Endodermal cell (in vitro differentiated cells): ENCODE measurements around the gene CASR. TPM values are rescaled to one million over a fixed set of nuclear protein-coding genes. Genes with fewer than 3 reads are reported as not detected.
"Not testable (repeated sequence)": the region's sequence is repeated elsewhere in the genome, so short reads cannot be mapped to it uniquely, and the experiment has no call there.

Experiments
- DNase-seq: peaks from one replicate; pipeline ENCODE4 v3.0.0-alpha.2; 2017
- H3K27ac ChIP-seq: 2 replicates; pipeline ENCODE4 v1.5.1; 2013; ENCODE audit warnings: mild to moderate bottlenecking, low read depth, low read length, moderate library complexity
- H3K27me3 ChIP-seq: 2 replicates; pipeline ENCODE4 v1.6.1; 2013; ENCODE audit warnings: mild to moderate bottlenecking, low read length, moderate library complexity; ENCODE audit not compliant: insufficient read depth, control insufficient read depth, poor library complexity, severe bottlenecking
- H3K36me3 ChIP-seq: 2 replicates; pipeline ENCODE4 v1.7.0; 2013; ENCODE audit warnings: mild to moderate bottlenecking, low read length, moderate library complexity; ENCODE audit not compliant: control insufficient read depth, insufficient read depth
- H3K4me1 ChIP-seq: one replicate; pipeline ENCODE4 v1.7.0; 2013; ENCODE audit warnings: low read length; ENCODE audit not compliant: control insufficient read depth, insufficient read depth
- H3K4me3 ChIP-seq: 2 replicates; pipeline ENCODE4 v1.5.1; 2013; ENCODE audit warnings: mild to moderate bottlenecking, low read length, moderate library complexity
- H3K9ac ChIP-seq: 2 replicates; pipeline ENCODE4 v1.6.1; 2013; ENCODE audit warnings: mild to moderate bottlenecking, low read length, moderate library complexity; ENCODE audit not compliant: poor library complexity, severe bottlenecking; ENCODE audit errors: extremely low read depth
- H3K9me3 ChIP-seq: 2 replicates; pipeline ENCODE4 v1.6.1; 2013; ENCODE audit warnings: mild to moderate bottlenecking, low read length, moderate library complexity; ENCODE audit not compliant: control insufficient read depth
- H3K27ac Mint-ChIP-seq: 2 replicates; pipeline ENCODE4 v1.8.0; 2020; ENCODE audit warnings: mixed read lengths
- H3K27me3 Mint-ChIP-seq: 2 replicates; pipeline ENCODE4 v1.8.0; 2021; ENCODE audit warnings: mild to moderate bottlenecking, mixed read lengths; ENCODE audit not compliant: insufficient read depth
- H3K36me3 Mint-ChIP-seq: 2 replicates; pipeline ENCODE4 v1.8.0; 2020; ENCODE audit warnings: low read depth, mixed read lengths
- H3K4me1 Mint-ChIP-seq: 2 replicates; pipeline ENCODE4 v1.8.0; 2020; ENCODE audit warnings: mixed read lengths
- H3K4me3 Mint-ChIP-seq: 2 replicates; pipeline ENCODE4 v1.8.0; 2020; ENCODE audit warnings: mild to moderate bottlenecking, moderate library complexity, mixed read lengths
- H3K9me3 Mint-ChIP-seq: 2 replicates; pipeline ENCODE4 v1.8.0; 2020; ENCODE audit warnings: mild to moderate bottlenecking, mixed read lengths
- CTCF ChIP-seq: fragments of 200-600 bp; sonication (generic); conservative IDR thresholded peaks from 2 replicates; pipeline ENCODE4 v1.5.0; 2021; ENCODE audit warnings: antibody characterized with exemption, mild to moderate bottlenecking
- WGBS, 2 experiments: methylation state at CpG; one replicate each; pipeline versions ENCODE4 v1.1.5 to v1.1.7; 2013; ENCODE audit warnings: missing lambda C conversion rate in 2 of 2, mixed read lengths in 1 of 2; ENCODE audit not compliant: insufficient coverage in 1 of 2, insufficient read length in 1 of 2; 5-methylcytosine and 5-hydroxymethylcytosine counted together
- total RNA-seq, 2 donors: library from RNA; stranded (reverse); fragmentation: NEBNext Ultra II Directional in 1 of 2; extraction: Animal tissue kit (Norgen Biotek cat#: 25700) in 1 of 2; gene quantifications; 2 replicates in 1 of 2; 3 replicates in 1 of 2; pipeline ENCODE4 v1.2.1, GENCODE V29; 2021

The CASR gene
- total RNA-seq, 2 donors from 2014 or later, result 0.04 TPM; not detected in 1

GRCh38 chr3:122169911-122170310 is 13.6 kb upstream of the CASR start:
- TF ChIP-seq CTCF, result no peak
- H3K27me3 ChIP-seq, result no peaks in the 10 kb centered on the region
- H3K27ac ChIP-seq, result no peak overlapping the region
- no peak for DNase-seq
- H3K36me3 ChIP-seq, result no peaks in the 10 kb centered on the region
- H3K9ac ChIP-seq, result no peak overlapping the region
- peaks cover 24% of the 10 kb centered on the region for H3K9me3 Mint-ChIP-seq
- no peaks in the 10 kb centered on the region for H3K4me1 Mint-ChIP-seq
- no peak overlapping the region for H3K27ac Mint-ChIP-seq
- no peak overlapping the region for H3K4me3 Mint-ChIP-seq
- no peak overlapping the region for H3K4me3 ChIP-seq
- H3K27me3 Mint-ChIP-seq, result peaks cover 7% of the 10 kb centered on the region
- 45 to 73% methylated on average over 1 to 3 of the region's 3 CpGs for WGBS, 2 experiments
- H3K9me3 ChIP-seq, result peaks cover 12% of the 10 kb centered on the region
- H3K36me3 Mint-ChIP-seq, result no peaks in the 10 kb centered on the region
- H3K4me1 ChIP-seq, result no peaks in the 10 kb centered on the region

- H3K4me3 ChIP-seq, H3K27ac ChIP-seq, H3K9ac ChIP-seq, H3K4me3 Mint-ChIP-seq, H3K36me3 Mint-ChIP-seq, H3K36me3 ChIP-seq, H3K4me1 Mint-ChIP-seq, H3K27me3 ChIP-seq, H3K27ac Mint-ChIP-seq, DNase-seq, H3K4me1 ChIP-seq: not testable (repeated sequence)
- peaks cover 12% of the 10 kb centered on the region for H3K9me3 ChIP-seq
- Mint-ChIP-seq H3K27me3 (peaks cover 14% of the 10 kb centered on the region), H3K9me3 (peaks cover 21% of the 10 kb centered on the region)
- WGBS, 2 experiments, result 70 to 83% methylated on average over 1 to 2 of the region's 2 CpGs
These were observed 12.1 kb upstream of the CASR start for GRCh38 chr3:122171361-122171760.

GRCh38 chr3:122178711-122179110 is 4.8 kb upstream of the CASR start:
- no peak for DNase-seq
- Mint-ChIP-seq H3K27ac (no peak overlapping the region), H3K36me3 (no peaks in the 10 kb centered on the region), H3K27me3 (peaks cover 50% of the 10 kb centered on the region), H3K4me1 (peaks cover 3% of the 10 kb centered on the region), H3K4me3 (no peak overlapping the region), H3K9me3 (peaks cover 3% of the 10 kb centered on the region)
- WGBS, 2 experiments, result 94% methylated on average over 5 of the region's 5 CpGs; no CpG with 5 or more reads in 1 of the 2 experiments
- Histone ChIP-seq H3K36me3 (no peaks in the 10 kb centered on the region), H3K9me3 (peaks cover 6% of the 10 kb centered on the region), H3K9ac (no peak overlapping the region), H3K27ac (no peak overlapping the region), H3K27me3 (peaks cover 42% of the 10 kb centered on the region), H3K4me1 (no peaks in the 10 kb centered on the region), H3K4me3 (no peak overlapping the region)
- no peak for TF ChIP-seq CTCF
